ENCODE results near the gene HELT. TPM values are rescaled to one million over a fixed set of nuclear protein-coding genes. Genes with fewer than 3 reads are reported as not detected.
"Not testable (repeated sequence)": the region's sequence is repeated elsewhere in the genome, so short reads cannot be mapped to it uniquely, and the experiment has no call there.

Gene HELT
- total RNA-seq, 1 donor, result not detected

GRCh38 chr4:185033950-185034349 is 15.7 kb downstream of the HELT start:
- no peak for DNase-seq (ENCODE audit: low read depth in 2 of 3, low spot score in 2 of 3)

DNA sequence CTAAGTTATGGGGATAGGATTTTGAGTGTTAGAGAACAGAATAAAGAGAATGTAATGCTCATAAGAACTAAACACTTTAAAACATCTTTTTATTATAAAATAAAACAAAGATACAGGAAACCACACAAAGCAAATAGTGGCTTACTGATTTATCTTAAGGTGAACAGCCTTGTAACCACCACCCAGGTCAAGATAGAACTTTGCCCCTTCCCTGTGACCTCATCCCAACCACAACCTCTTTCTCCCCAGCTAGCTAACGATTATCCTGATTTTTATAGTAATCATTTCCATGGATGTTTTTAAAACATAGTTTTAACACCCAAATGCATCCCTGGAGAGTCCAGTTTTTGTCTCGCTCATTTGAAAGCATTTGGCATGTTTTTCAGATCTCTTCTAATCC is 17.0 kb downstream of the HELT start:
- no peak for DNase-seq (ENCODE audit: low read depth in 2 of 3, low spot score in 2 of 3)

GRCh38 chr4:185036019-185036418 is 17.7 kb downstream of the HELT start:
- DNase-seq (ENCODE audit: low read depth in 2 of 3, low spot score in 2 of 3), result no peak

DNA sequence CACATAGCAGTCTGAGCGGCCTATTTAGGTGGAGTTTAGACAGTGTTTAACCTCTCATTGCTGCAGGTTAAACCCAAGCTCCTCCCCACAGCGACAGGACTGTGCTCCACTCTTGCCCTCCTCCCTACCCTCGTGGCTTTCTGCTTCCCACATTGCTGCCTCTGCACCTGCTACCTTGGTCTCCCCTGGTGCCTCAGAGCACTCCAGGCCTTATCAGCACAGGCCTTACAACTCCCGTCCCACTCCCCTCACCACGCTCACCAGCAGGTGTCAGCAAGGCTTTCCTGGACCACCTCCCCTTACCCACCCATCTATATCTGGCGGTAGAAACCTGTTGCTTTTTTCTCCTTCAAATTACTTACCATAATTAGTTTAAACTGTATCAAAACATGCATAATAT is 18.6 kb downstream of the HELT start:
- DNase-seq (ENCODE audit: low read depth in 2 of 3, low spot score in 2 of 3), result no peak

DNA sequence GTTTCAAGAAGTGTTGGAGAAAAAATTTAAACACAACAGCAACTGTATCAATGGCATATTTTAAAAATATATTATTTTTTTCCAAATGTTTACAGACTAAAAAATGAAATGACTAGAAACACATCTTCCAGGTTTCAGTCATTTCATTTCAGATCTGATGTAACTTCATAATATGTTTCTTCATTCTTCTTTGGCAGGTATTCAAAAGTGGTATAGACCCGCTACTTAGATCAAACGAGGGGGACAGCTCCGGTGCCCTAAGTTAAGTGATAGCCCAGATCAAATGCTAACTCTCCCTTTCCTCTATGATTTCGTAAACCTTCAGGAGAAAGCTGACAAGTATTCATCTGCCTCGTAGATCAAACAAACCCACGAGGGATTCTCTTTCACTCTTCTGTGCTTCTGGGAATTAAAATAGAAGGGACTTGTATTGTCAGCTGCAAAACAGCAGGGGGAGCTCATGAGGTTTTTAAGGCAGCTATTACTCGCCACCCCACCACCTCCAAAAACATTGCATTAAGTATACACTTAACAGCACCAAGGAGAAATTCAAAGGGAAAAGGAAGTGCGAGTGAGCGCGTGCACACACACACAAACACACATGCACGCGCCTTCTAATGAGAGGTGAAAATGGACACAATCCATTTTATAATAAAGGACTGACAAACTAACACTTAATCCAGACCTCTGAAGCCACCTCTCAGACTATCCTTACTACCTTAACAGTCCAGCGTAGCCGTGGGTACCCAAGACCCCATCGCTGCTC is 21.4 kb downstream of the HELT start:
- DNase-seq (ENCODE audit: low read depth in 2 of 3, low spot score in 2 of 3), result peak; percentile 19 to 80 (median 59)

- no peak for DNase-seq (ENCODE audit: low read depth in 2 of 3, low spot score in 2 of 3)
Observed at GRCh38 chr4:185040523-185040922, 22.2 kb downstream of the HELT start.

DNA sequence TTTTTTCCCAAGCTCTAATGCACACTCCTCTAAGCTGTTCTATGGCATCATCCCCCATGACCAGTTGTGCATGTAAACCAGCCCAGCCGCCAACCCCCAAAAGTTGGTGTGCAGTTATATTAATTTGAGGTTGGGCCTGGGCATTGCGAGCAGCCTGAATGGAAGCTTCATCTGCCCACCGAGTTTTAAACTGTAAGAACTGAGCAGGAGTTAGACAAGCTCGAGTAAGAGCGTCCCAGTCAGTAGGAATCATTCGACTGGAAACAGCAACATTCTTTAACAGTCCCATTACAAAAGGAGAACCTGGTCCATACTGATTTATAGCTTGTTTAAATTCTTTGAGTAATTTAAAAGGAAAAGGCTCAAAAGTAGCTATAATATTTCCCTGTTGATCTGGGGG is 32.0 kb downstream of the HELT start:
- not testable (repeated sequence) for DNase-seq (ENCODE audit: low read depth in 2 of 3, low spot score in 2 of 3)

DNA sequence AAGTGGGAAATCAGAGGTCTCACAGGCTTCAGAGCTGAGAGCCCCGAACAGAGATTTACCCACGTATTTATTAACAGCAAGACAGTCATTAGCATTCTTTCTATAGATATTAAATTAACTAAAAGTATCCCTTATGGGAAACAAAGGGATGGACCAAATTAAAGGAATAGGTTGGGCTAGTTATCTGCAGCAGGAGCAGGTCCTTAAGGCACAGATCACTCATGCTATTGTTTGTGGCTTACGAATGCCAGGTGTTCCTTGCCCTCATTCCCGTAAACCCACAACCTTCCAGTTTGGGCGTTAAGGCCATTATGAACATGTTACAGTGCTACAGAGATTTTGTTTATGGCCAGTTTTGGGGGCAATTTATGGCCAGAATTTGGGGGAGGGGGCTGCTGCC is 33.0 kb downstream of the HELT start:
- not testable (repeated sequence) for DNase-seq (ENCODE audit: low read depth in 2 of 3, low spot score in 2 of 3)

GRCh38 chr4:185053746-185054145 is 35.5 kb downstream of the HELT start:
- DNase-seq (ENCODE audit: low read depth in 2 of 3, low spot score in 2 of 3), result no peak

GRCh38 chr4:185054272-185054671 is 36.0 kb downstream of the HELT start:
- no peak for DNase-seq (ENCODE audit: low read depth in 2 of 3, low spot score in 2 of 3)

GRCh38 chr4:185054886-185055285 is 36.6 kb downstream of the HELT start:
- no peak for DNase-seq (ENCODE audit: low read depth in 2 of 3, low spot score in 2 of 3)

DNA sequence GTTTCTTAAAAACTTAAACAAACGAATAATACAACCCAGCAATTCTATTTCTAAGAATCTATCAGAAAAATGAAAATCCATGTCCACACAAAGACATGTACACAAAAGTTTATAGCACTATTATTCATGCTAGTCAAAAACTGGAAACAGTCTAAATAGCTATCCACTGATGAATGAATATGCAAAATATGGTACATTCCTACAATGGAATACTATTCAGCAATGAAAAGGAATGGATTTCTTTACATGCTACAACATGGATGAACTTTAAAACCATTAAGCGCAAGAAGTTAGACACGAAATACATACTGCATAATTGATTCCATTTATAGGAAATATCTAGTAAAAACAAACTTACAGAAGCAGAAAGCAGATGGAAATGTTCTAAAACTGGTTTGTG is 43.3 kb downstream of the HELT start:
- no peak for DNase-seq (ENCODE audit: low read depth in 2 of 3, low spot score in 2 of 3)

DNA sequence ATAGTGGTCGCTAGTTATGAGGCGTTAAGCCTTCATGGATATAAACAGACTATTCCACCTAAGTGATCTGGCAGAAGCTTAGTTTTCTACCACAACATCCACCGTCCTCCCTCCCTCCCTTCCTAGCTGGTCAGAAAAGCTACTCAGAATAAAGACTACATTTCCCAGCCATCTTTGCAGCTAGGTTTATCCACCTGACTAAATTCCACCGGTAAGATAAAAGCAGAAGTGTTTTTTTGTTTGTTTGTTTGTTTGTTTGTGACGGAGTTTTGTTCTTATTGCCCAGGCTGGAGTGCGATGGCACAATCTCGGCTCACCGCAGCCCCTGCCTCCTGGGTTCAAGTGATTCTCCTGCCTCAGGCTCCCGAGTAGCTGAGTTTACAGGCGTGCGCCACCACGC is 44.3 kb downstream of the HELT start:
- no peak for DNase-seq (ENCODE audit: low read depth in 2 of 3, low spot score in 2 of 3)

DNA sequence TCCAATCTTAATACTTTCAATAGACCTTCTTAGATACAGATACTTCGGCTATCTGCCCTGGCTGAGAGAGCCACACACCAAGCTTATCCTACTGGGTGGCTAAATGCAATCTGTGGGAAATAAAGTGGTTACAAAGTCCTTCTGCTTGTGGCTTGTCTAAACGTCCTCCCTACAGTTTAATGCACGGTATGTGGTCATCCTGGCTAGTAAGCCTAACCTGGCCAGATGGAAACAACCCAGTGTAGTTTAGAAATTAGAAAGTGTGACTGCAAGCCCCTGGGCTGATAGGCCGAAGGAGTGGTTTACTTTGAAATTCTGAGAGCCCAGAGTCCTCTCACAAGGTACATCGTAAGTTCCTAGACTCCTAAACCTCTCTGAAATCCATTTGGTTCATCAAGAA is 47.9 kb downstream of the HELT start:
- DNase-seq (ENCODE audit: low read depth in 2 of 3, low spot score in 2 of 3), result no peak

- DNase-seq (ENCODE audit: low read depth in 2 of 3, low spot score in 2 of 3), result no peak
Observed at GRCh38 chr4:185068837-185069236, 50.5 kb downstream of the HELT start.

Other genes starting within 250 kb of the HELT start
- 30.4 TPM for gene ACSL1, start 192.5 kb upstream of the HELT start, total RNA-seq
- gene SLC25A4, start 124.8 kb downstream of the HELT start, total RNA-seq, result 1.9 TPM
- gene CFAP97, start 185.5 kb downstream of the HELT start, total RNA-seq, result 10.0 TPM
- 0.81 TPM for gene SNX25, start 191.1 kb downstream of the HELT start, total RNA-seq

Data from hematopoietic multipotent progenitor cell (in vitro differentiated cells).